CD1c-positive myeloid dendritic cell (primary cell): ENCODE results near the gene PTPRO.

Source experiments
- DNase-seq: peaks from one replicate; pipeline ENCODE4 v3.0.0-alpha.2; 2016; ENCODE audit errors: extremely low spot score

The PTPRO gene

DNA sequence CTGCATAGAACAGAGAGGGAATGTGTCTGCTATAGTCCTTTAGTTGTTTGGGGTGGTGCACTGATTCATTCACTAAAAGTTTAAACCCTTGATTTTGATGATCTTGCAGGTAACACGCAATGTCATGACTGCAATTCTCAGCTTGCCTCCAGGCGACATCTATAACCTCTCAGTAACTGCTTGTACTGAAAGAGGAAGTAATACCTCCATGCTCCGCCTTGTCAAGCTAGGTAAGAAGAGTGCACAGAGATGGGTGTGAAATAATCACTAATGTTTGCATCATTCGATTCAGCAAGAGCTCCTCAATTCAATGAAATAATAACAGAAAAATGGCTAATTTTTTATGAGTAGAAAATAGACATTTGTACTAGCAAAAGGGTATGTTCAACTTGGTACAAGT lies 203.7 kb downstream of the PTPRO start:
- peak; percentile 46 for DNase-seq

DNA sequence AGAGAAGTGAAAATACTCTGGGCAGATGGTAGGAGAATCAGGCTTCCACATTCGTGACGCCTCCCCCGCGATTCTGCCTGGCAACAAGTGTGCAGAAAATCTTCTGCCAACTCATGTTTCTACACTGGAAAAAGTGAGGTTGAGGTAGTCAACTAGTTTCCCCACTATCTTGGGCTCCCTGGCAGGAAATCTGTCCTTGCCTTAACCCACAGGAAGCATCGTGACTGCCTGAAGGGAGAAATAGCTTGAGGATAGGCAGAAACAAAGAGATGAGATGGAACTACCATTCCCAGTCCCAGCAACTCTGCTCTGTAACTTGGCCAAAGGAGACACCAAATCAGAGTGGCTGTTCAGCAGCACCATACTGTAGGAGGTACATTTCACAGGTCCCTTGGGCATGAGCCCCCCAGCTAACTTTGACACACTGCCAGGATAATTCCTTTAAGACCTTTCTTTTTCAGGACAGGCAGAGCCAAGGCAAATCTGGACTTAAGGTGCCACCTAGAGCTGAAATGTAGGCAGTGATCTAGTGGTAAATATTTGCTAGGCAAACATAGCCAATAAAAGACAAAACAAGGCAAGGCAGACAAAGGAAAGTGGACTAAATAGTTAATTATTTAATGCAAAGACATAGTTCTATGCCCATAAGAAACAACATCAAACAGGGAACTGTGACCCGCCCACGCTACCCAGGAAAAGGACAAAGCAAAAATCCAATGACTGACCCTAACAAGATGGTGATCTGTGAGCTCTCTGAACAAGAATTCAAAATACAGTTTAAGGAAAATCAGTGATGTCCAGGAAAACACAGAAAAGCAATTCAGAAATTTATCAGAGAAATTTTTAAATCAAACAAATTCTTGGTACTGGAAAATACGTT lies 205.1 kb downstream of the PTPRO start:
- peak; percentile 94 for DNase-seq

DNA sequence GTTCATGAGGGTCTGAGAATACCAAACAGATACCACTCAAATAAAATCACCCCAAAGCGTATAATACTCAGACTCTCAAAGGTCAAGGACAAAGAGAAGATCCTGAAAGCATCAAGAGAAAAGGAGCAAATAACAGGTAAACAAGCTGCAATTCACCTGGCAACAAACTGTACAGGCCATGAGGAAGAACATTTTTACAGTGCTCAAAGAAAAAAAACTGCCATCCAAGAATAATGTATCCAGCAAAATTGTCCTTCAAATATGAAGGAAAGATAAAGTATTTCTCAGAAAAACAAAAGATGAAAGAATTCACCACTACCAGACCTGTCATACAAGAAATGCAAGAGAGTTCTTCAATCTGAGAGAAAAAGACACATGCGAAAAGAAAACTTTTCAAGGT lies 206.4 kb downstream of the PTPRO start:
- DNase-seq = no peak

DNA sequence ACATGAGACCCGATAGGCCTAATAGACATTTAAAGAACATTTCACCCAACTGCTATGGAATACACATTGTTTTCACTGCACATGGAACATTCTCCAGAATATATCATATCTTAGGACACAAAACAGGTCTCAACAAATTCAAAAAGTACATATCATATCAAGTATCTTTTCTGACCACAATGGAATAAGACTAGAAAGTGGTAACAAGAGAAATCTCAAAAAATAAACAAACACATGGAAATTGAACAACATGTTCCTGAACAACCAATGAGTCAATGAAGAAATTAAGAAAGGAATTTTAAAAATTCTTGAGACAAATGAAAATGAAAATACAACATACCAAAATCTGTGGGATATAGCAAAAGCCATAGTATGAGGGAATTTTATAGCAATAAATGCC lies 208.1 kb downstream of the PTPRO start:
- no peak for DNase-seq

DNA sequence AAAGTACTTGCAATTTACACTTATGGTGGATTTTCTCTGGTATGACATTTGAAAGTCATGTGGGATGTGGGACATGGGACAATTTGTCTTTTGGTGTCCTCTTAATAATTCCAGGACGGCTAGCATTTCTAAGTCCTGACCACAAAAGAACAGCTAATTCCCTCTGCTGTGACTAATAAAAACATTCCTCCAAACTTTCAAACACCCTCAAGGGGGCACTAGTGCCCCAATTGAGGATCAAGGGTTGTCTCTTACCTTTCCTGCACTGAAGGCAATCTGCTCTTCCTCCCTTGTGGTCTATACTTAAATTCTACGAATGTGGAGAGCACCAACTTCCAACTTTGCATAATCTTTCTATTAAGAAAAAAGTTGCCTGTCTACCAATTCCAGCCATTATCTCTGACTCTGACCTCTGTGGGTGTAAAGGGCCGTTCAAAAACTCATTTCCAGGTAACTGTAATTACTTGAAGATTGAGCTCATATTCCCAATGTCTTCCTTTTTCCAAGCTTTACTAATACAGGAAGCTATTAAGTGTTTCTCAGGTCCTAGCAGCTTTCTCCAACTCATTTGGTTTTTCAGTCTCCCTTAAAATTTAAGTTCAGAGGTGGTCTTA lies 210.2 kb downstream of the PTPRO start:
- peak; percentile 82 for DNase-seq

DNA sequence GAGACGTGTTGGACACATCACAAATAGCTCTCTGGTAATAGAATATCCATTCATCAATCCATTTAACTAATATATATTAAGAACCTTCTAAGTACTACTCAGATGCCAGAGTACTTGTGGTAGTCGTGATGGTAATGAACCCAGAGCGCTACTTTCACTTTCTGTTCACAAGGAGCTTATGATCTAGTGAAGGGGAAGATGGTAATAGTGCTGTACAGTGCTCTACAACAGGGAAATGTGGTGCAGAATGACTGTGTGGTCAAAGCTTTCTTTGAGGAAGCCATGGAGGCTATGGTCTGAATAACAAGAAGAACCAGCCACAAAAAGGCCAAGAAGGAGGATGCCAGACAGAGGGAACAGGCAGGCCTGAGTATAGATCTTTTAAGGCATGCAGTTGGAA lies 212.0 kb downstream of the PTPRO start:
- peak; percentile 81 for DNase-seq

DNA sequence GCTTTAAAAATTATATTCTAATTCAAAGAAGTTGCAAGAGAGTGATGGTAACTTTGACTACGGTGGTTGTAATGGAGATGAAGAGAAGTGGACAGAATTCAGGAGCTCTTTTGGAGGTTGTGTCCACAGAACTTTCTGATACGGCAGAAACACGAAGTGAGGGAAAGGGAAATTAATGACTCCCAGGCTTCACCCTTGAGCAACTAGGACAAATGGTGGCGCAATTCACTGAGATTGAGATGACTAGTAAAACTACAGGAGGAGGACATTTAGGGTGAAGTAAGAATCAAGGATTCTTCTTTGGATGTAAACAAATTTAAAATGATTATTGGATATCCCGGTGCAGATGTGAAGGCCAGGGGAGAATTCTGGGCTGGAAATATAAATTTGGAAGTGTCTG lies 212.6 kb downstream of the PTPRO start:
- DNase-seq = peak; percentile 79

DNA sequence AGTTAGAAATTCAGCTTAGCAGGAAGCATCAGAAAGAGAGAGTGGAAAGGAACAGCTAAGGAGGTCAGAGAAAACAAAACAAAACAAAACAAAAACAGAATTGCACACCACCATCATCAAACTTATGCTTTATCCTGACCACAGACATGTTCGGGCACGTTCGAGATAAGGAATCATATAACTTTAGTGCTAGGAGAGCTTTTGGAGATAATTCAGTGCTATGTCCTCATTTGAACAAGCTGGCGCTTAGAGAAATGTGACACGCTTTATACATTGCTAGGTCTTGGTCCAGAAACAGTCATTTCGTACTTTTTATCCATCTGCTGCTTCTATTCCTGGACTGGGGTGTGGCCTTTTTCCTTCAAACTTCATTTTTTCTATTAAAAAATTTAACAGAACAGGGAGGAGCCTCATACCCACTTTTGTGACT lies 213.1 kb downstream of the PTPRO start:
- DNase-seq = peak; percentile 57

DNA sequence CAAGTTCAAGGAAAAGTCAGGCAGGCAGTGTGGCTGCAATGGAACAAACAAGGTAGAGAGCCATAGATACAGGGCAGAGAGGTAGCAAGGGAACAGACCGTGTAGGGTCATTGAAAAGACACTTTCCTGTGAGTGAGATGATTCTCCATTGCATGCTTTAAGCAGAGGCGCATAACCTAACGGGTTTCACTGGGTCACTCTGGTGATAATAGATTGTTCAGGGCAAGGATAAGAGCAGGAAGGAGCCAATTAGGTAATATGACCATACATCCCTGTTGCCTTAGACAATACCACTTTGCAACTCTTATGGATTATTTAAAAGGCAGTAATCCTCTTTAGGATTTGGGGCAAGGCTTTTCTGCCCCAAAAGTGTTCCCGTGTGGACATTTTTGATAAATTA lies 214.1 kb downstream of the PTPRO start:
- DNase-seq = no peak

DNA sequence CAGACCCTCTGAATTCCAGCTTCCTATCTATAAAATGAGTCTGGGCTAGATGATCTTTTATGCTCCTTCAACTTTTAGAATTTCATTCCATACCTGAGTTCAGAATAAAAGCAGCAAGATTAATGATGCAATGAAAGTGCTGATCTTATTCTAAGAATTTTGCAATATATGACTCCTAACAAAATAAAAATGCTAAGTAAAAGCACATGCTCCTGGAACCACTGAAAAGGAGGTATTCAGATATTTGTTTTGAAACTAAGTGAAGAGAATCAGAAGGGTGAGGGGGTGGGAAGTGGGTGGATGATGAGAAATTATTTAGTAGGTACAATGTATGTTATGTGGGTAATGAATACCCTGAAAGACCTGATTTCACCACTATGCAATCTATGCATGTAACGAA lies 216.6 kb downstream of the PTPRO start:
- no peak for DNase-seq

DNA sequence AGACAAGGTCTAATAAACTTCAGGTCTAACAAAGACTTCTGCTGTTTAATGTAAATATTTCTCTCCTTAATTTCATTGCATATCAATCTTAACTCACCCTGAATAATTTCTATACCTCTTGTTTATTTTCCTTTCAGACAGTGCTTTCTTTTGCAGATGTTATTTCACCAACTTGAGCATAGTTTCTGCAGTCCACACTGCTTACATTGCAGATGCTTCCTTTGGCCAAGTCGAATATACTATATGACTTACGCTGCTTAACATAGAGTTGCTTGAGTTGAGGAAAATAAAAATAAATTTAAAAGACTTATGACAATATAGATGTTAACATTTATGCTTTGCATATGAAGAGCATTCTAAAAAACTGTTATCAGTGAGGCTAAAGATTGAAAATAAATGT lies 217.7 kb downstream of the PTPRO start:
- DNase-seq = no peak

DNA sequence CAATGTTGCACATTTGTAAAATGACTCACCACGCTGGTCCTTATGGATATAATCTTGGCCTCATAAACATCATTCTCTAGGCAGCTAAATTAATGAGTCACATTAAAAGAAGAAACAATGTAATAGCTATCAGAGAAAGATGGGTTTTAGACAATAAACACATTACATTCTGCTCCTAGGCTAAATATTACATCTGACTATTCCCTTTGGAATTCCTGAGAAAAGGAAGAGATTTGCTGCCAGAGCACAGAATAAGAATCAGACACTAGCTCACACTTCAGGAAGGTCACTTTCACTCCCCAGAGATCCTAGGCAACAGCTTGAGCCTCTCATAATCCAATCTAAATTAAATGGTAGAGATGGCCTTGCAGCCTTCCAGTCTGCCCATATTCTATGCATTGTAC lies 218.2 kb downstream of the PTPRO start:
- no peak for DNase-seq

DNA sequence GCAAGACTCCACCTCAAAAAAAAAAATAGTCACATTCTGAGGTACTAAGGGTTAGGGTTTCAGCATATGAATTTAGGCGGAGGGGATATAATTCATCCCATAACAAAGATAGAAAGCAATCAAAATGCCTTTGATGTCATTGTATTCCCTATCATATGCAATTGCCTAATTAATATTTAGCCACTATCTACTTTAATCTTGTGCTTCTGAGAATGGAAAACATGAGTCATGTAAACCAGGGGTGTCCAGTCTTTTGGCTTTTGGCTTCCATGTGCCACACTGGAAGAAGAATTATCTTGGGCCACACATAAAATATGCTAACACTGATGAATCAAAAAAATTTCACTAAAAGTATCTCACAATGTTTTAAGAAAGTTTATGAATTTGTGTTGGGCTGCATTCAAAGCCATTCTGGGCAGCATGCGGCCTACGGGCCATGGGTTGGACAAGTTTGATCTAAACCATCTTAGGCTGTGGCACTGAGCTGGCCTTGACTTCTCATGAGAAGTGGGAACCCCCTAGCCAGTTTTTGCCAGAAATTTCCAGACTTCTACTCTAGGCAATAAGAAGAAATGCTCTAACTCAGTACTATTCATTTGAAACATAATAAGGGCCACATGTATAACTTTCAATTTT lies 219.8 kb downstream of the PTPRO start:
- DNase-seq = no peak

DNA sequence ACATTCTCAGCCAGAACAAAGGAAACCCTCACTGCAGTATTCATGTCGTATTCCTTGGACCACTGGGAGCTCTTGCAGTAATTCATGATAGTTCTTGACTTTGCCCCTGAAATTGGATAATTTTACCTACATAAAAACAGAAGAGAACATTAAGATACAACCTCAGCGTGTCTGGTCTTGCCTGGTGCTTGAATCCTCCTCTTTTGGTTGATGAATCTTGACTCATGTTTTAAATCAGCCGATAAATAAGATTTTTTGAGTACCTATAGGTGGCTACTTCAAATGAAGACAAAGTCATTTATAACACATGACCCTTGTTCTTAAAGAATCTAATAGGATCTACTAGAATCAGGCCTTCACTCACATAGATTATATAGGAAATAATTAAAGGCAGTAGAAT lies 221.0 kb downstream of the PTPRO start:
- DNase-seq = no peak

DNA sequence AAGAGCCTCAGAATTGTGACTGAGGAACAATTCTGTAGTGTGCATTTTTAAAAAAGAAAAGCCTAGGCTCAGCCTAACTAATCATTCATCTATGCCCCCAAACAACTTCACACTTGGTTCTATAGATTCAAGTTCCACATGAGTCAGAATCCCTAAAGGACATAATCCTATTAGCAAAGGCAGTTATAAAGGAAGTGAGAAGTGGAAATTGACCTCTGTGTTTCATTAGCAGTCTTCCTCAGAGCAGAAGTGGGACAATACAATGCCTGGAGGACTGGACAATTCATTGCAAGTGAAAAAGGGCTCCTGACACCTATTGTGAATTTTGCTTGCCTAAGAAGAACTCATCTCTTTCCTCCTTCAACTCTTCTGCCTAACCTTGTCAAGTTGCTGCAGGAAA lies 222.3 kb downstream of the PTPRO start:
- DNase-seq = peak; percentile 86

DNA sequence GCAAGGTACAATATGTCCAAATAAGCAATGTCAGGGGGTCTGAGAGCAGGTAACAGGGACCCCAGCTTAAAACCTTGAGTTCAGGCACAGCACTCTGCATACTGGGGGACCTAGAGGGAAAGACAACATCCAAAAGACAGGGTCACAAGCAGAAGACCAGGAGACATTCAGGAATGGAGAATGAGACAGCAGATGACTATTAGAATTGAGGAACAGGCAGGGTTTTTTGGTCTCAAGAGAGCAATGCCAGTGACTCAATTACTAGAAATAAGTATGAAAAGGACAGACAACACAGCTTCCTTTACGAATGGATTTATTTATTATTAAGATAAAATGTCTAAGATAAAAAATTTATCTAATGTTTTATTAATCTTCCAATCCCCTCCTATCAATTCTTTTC lies 223.0 kb downstream of the PTPRO start:
- peak; percentile 66 for DNase-seq

DNA sequence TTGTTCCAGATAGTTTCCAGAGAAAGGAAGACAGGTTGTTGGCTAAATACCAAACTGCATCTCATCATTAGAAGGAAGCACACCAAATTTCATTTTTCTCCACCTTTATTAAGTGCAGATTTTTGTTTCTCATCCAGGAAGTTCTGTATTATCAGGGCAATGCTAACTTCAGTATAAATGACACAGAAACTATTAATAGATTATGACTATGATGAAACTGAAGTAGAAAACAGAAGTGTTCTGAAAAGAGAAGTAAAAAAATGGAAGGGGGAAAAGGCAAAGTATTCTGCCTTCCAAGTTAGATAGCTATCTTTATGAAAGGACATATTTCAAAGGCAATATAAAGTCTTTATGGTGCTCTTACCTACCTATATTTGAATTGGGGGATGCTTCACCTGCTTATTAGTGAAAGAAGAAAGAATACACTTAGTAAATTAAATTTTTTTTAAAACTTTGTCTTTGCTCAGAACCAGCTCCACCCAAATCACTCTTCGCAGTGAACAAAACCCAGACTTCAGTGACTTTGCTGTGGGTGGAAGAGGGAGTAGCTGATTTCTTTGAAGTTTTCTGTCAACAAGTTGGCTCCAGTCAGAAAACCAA lies 223.9 kb downstream of the PTPRO start:
- DNase-seq = peak; percentile 87

DNA sequence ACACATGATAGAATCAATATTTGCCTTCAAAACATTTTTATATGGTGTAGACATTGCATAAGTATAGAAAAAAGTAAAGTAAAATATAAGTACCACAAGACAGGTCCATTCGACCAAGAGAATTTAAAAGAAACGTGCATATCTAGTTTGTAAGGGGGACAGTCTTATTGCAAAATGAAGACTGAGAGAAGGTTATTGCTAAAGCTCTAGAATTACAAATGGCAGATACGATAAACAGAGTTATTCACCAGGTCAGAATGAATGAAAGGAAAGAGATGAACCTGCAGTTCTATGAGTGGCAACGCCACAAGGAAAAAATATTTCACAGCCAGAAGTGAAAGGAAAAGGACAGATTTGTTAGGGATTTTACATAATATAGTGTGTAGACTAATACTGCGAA lies 224.8 kb downstream of the PTPRO start:
- DNase-seq = no peak

DNA sequence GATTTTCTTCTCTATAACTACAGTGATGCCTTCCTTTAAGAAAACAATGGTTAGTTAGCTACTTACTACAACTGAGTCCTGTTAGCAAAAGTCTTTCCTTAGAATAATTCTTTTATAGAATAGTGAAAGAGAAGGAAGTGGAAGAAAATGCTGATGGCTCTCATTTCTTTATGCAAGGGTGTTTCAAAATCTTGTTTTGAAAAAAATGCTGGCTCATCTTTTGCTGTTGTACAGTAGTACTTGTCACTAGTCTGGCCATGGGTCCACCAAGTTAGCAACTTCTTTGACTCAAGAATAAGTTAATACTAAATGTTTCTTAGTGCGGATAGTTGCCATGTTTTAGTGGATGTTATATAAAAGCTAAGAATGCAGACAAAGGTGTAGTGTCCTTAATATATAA lies 225.4 kb downstream of the PTPRO start:
- peak; percentile 75 for DNase-seq

DNA sequence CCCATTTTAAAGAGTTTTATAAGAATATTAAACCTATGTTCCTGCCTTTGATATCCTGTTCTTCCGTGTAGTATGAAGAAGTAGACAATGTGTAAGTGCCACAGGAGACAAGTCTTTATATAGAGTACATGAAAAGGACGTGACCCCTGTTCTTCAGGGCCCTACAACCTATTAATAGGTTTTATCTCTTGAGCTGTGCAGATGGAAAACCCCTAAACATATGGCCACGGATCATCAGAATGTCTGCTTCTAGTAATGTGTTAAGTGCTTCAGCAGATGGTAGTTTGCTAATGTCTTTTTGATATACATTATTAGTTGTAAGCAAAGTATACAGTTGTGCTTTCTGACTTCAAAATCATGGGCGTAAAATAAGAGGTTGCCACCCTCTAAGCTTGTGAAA lies 228.5 kb downstream of the PTPRO start:
- no peak for DNase-seq

DNA sequence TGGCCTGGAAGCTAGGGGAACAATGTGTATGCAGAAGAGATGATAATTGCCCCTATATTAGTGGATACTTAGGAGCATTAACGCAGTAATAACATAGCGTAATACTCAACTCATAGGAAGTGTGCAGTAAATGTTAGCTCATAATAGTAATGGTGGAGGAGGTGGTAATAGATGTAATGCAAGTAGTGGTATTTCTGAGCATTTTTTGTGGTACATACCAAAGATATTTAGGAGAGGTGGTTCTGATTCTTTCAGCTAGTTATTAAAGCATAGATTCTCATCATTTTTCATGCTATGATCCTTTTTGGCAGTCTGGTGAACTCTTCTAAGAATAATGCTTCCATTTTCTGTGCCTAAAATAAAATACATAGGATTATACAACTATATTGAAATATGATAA lies 233.1 kb downstream of the PTPRO start:
- DNase-seq = no peak

DNA sequence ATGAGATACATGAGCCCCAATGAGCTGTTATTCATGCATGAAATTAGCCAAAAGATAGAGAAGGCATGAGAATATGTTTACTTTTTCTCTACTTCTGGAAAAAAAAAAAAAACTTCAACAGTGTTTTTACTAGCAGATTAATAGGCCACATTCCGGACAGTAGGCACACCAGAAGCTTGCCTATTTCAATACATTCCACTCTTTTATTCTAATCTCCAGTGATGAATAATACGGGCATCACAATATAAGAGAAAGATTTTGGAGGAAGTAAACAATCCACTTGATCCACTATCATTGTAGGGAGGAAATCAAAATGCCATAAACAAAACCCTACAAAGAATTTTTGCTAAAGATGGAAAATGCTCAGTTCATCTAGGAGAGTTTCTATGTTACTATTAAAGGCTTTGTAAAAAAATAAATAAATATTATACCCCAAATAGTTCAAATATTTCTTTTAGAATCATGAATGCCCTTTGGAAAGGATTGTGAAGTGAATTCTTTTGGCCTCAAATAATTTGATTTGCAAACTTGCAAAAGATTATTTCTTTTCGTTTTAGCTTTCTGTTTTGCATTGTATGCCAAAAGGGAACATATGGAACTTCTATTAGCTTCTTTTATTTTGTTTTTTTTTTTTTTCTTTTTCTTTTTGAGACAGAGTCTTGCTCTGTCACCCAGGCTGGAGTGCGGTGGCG lies 234.2 kb downstream of the PTPRO start:
- DNase-seq = no peak
